ENCODE results near the gene CDH4.

GRCh38 chr20:61455508-61456215, 203.6 kb downstream of the CDH4 start:
- TF ChIP-seq TAF1 (IDR thresholded peaks at IDR 0.05; ENCODE audit: borderline replicate concordance, insufficient read depth, low read length) (no peak), POLR2AphosphoS5 (IDR thresholded peaks at IDR 0.05; ENCODE audit: low read depth, low read length) (peak; percentile 26; the same call in 1 of the 2 replicates), SIN3A (IDR thresholded peaks at IDR 0.05; ENCODE audit: borderline replicate concordance, insufficient read depth, low read length) (no peak), REST (IDR thresholded peaks at IDR 0.05; ENCODE audit: insufficient read depth in 1 of 2, low read depth in 2 of 2, low read length in 2 of 2) (no peak), FOXP2 (optimal IDR thresholded peaks at IDR 0.05; ENCODE audit: borderline replicate concordance, extremely low read depth, extremely low read length, insufficient read depth) (no peak)

Data from PFSK-1 (cell line).